GM12878 (cell line): ENCODE data around the gene GAR1. TPM values are rescaled to one million over a fixed set of nuclear protein-coding genes. Genes with fewer than 3 reads are reported as not detected.

Experiments used
- ATAC-seq: fragments of 200-7000 bp; cut with Tn5 transposase; 3 replicates; pipeline ENCODE4 v1.9.1; 2020; ENCODE audit warnings: mild to moderate bottlenecking, moderate library complexity
- BruUV-seq: library from RNA; stranded (reverse); fragments of 400-500 nt; replicated peaks from 2 replicates; lab custom pipeline; 2021; lab: Mats Ljungman, UMichigan
- CTCF ChIA-PET: fragments of 300-600 bp; sonication (Branson Sonifier 250); formaldehyde crosslinking; extraction: SDS; loops from one replicate; lab custom pipeline; 2021; ENCODE audit warnings: inconsistent platforms; lab: Yijun Ruan, JAX
- POLR2A ChIA-PET: fragments of 350-600 bp; formaldehyde crosslinking; extraction: SDS; loops from one replicate; lab custom pipeline; 2021; ENCODE audit warnings: inconsistent platforms; lab: Charles Lee
- RAD21 ChIA-PET: fragments of 300-600 bp; sonication (Branson Sonifier 250); formaldehyde crosslinking; loops from one replicate; lab custom pipeline; 2023; ENCODE audit warnings: antibody characterized with exemption; ENCODE audit not compliant: unreplicated experiment; lab: Charles Lee
- SMC1A ChIA-PET: fragments of 300-600 bp; sonication (Branson Sonifier 250); formaldehyde crosslinking; loops from one replicate; lab custom pipeline; 2023; ENCODE audit not compliant: unreplicated experiment, uncharacterized antibody; lab: Charles Lee
- DNase-seq: peaks from one replicate; pipeline ENCODE4 v3.0.0-alpha.2; 2011; ENCODE audit warnings: low read depth, low spot score
- FAIRE-seq: peaks from 3 replicates; lab custom pipeline; 2011; peaks lifted over from hg19 to GRCh38; lab: Jason Lieb, UNC
- H2AFZ ChIP-seq: 2 replicates; pipeline ENCODE4 v1.6.0; 2011; ENCODE audit warnings: low read depth, low read length, control low read depth; ENCODE audit not compliant: control insufficient read depth
- H3K27ac ChIP-seq: 2 replicates; pipeline ENCODE4 v1.5.1; 2011; ENCODE audit warnings: control low read depth; ENCODE audit not compliant: control insufficient read depth, insufficient read depth
- H3K27me3 ChIP-seq, 2 experiments: replicated peaks in 1 of 2; 2 replicates each; pipeline versions ENCODE4 v1.6.0 to v1.6.1; 2011; ENCODE audit warnings: low read length in 1 of 2; ENCODE audit not compliant: control insufficient read depth in 2 of 2, insufficient read depth in 2 of 2
- H3K36me3 ChIP-seq, 2 experiments: 2 replicates each; pipeline ENCODE4 v1.5.1; 2011; ENCODE audit warnings: low read length in 1 of 2; ENCODE audit not compliant: control insufficient read depth in 2 of 2, insufficient read depth in 2 of 2
- H3K4me1 ChIP-seq: 2 replicates; pipeline ENCODE4 v1.6.1; 2011; ENCODE audit warnings: mild to moderate bottlenecking, low read length, moderate library complexity, mixed read lengths; ENCODE audit not compliant: control insufficient read depth, insufficient read depth
- H3K4me2 ChIP-seq: 2 replicates; pipeline ENCODE4 v1.6.0; 2011; ENCODE audit warnings: control low read depth; ENCODE audit not compliant: control insufficient read depth, insufficient read depth
- H3K4me3 ChIP-seq: fragments of 200-600 bp; sonication (generic); 2 replicates; pipeline ENCODE4 v1.5.1; 2016
- H3K79me2 ChIP-seq: 2 replicates; pipeline ENCODE4 v1.6.0; 2011; ENCODE audit warnings: low read length; ENCODE audit not compliant: control insufficient read depth, insufficient read depth
- H3K9ac ChIP-seq: 2 replicates; pipeline ENCODE4 v1.8.0; 2011; ENCODE audit warnings: low read length, control low read depth, mixed read lengths; ENCODE audit not compliant: control insufficient read depth, insufficient read depth
- H3K9me3 ChIP-seq: replicated peaks from 3 replicates; pipeline ENCODE4 v1.5.1; 2011; ENCODE audit warnings: mild to moderate bottlenecking, low read length; ENCODE audit not compliant: control insufficient read depth, insufficient read depth
- H4K20me1 ChIP-seq: 2 replicates; pipeline ENCODE4 v1.6.0; 2011; ENCODE audit not compliant: control insufficient read depth, insufficient read depth
- BACH1 ChIP-seq: fragments of 450-650 bp; IDR thresholded peaks from 2 replicates; pipeline ENCODE4 v1.6.1; 2017; ENCODE audit warnings: mild to moderate bottlenecking, borderline replicate concordance
- CBFB ChIP-seq: IDR thresholded peaks from 2 replicates; pipeline ENCODE4 v1.6.1; 2016; ENCODE audit warnings: antibody characterized with exemption, low read depth
- CHD2 ChIP-seq: IDR thresholded peaks from 2 replicates; pipeline ENCODE4 v1.6.1; 2011; ENCODE audit warnings: low read depth, low read length, improper control_type of control experiment, borderline replicate concordance
- CHD4 ChIP-seq: fragments of 200-600 bp; sonication (generic); IDR thresholded peaks from 2 replicates; pipeline ENCODE4 v1.6.1; 2016; ENCODE audit warnings: mild to moderate bottlenecking
- HDAC2 ChIP-seq: fragments of 200-600 bp; sonication (generic); IDR thresholded peaks from 2 replicates; pipeline ENCODE4 v1.6.1; 2017
- HSF1 ChIP-seq: fragments of 150-350 bp; IDR thresholded peaks from 2 replicates; pipeline ENCODE4 v1.6.1; 2014; ENCODE audit warnings: mild to moderate bottlenecking, low read depth, low read length
- MEF2A ChIP-seq: IDR thresholded peaks from 2 replicates; pipeline ENCODE4 v1.6.1; 2011; ENCODE audit warnings: low read depth, mild to moderate bottlenecking, low read length, moderate library complexity; ENCODE audit not compliant: insufficient read depth
- MYC ChIP-seq: IDR thresholded peaks from 2 replicates; pipeline ENCODE4 v1.6.1; 2011; ENCODE audit warnings: mild to moderate bottlenecking, low read length, moderate library complexity, inconsistent platforms; ENCODE audit not compliant: insufficient read depth, insufficient replicate concordance, insufficient read length, severe bottlenecking
- NR2C1 ChIP-seq: fragments of 450-650 bp; IDR thresholded peaks from 2 replicates; pipeline ENCODE4 v1.6.1; 2017; ENCODE audit warnings: antibody characterized with exemption, mild to moderate bottlenecking, moderate library complexity
- POLR2AphosphoS2 ChIP-seq: IDR thresholded peaks from 2 replicates; pipeline ENCODE4 v1.6.1; 2011; ENCODE audit warnings: low read depth, mild to moderate bottlenecking, low read length, improper control_type of control experiment, moderate library complexity
- RELA ChIP-seq: fragments of 450-650 bp; IDR thresholded peaks from 2 replicates; pipeline ENCODE4 v1.8.0; 2014; ENCODE audit warnings: borderline replicate concordance; ENCODE audit not compliant: partially characterized antibody
- SIX5 ChIP-seq: IDR thresholded peaks from 2 replicates; pipeline ENCODE4 v1.6.1; 2011; ENCODE audit warnings: mild to moderate bottlenecking, low read depth, low read length, moderate library complexity; ENCODE audit not compliant: severe bottlenecking
- SMAD5 ChIP-seq: IDR thresholded peaks from 2 replicates; pipeline ENCODE4 v1.6.1; 2016; ENCODE audit warnings: antibody characterized with exemption, low read depth
- TBL1XR1 ChIP-seq: IDR thresholded peaks from 2 replicates; pipeline ENCODE4 v1.6.1; 2012; ENCODE audit warnings: low read depth, low read length, improper control_type of control experiment
- TCF3 ChIP-seq: IDR thresholded peaks from 2 replicates; pipeline ENCODE4 v1.6.1; 2012; ENCODE audit warnings: low read depth, mild to moderate bottlenecking, low read length, borderline replicate concordance; ENCODE audit not compliant: insufficient read depth
- TCF7 ChIP-seq: IDR thresholded peaks from 2 replicates; pipeline ENCODE4 v1.6.1; 2014; ENCODE audit warnings: antibody characterized with exemption, borderline replicate concordance
- WGBS: methylation state at CpG from one replicate; pipeline ENCODE4 v1.1.6; 2016; ENCODE audit warnings: low lambda C conversion rate; ENCODE audit not compliant: insufficient replicate concordance, insufficient coverage; ENCODE audit errors: missing lambda C conversion rate; 5-methylcytosine and 5-hydroxymethylcytosine counted together
- in situ Hi-C: fragments of 300-500 bp; cut with MboI; formaldehyde crosslinking; loops from 9 replicates; pipeline ENCODE4 v1.14.3; 2018; ENCODE audit warnings: mixed read lengths
- intact Hi-C: fragments of 100-400 bp; cut with micrococcal nuclease; formaldehyde crosslinking; loops from one replicate; pipeline ENCODE4 v1.14.2; 2022; ENCODE audit not compliant: unreplicated experiment
- polyA plus RNA-seq, 11 experiments: library from polyadenylated mRNA; depleted of rRNA in 4 of 11; unstranded in 6 of 11; stranded (reverse) in 5 of 11; fragments of >200 nt; fragmentation: Nextera tagmentation in 4 of 11; fragmentation: Illumina TruSeq in 1 of 11; extraction: Ambion mirVana in 4 of 11; extraction: Trizol in 1 of 11; gene quantifications; 1 replicate in 1 of 11; 2 replicates in 10 of 11; pipeline versions ENCODE4 v1.2.1 to v1.2.3, GENCODE V29; 2011 to 2016; ENCODE audit warnings: inconsistent platforms in 2 of 11, missing spikeins in 2 of 11, low read depth in 1 of 11
- total RNA-seq, 4 experiments: library from RNA; depleted of rRNA in 3 of 4; stranded (reverse); fragments of >200 nt in 3 of 4; fragmentation: Illumina TruSeq in 1 of 4; extraction: Trizol in 1 of 4; gene quantifications; 2 replicates each; pipeline versions ENCODE4 v1.2.1 to v1.2.3, GENCODE V29; 2013 to 2021

GAR1 gene
- total and polyA plus RNA-seq, 10 of the 15 experiments (the other 5 are each of a cell fraction or from before 2014, with no cell fraction given): 11.7 to 76.3 (median 29.8) TPM

- DNase-seq (no peak), FAIRE-seq (no peak)
- Histone ChIP-seq H4K20me1 (no peaks in the 10 kb centered on the region), H3K79me2 (no peaks in the 10 kb centered on the region), H3K9me3 (no peaks in the 10 kb centered on the region), H2AFZ (no peak overlapping the region), H3K27me3 (no peaks in the 10 kb centered on the region), H3K27ac (no peak overlapping the region)
- RAD21 ChIA-PET: no interaction called here
- POLR2A ChIA-PET: no interaction called here
- 56% methylated on average over 6 of the region's 6 CpGs for WGBS
- CTCF ChIA-PET: no interaction called here
- no peak for TF ChIP-seq SMAD5
- TF ChIP-seq, all 136 proteins: peak for 0
- ATAC-seq: no peak
- SMC1A ChIA-PET: interaction anchor here (1.5 kb wide), 1 partner anchor 20 kb away, joined by 3 read pairs; no protein-coding TSS in a partner anchor
- in situ Hi-C loops: no loop called here
- H3K36me3 ChIP-seq: no peaks in the 10 kb centered on the region
- no TSS peak for BruUV-seq
- H3K4me3 ChIP-seq: no peak overlapping the region
- peaks cover 8% of the 10 kb centered on the region; the same call in 1 of the 2 replicates for H3K4me1 ChIP-seq
- no peak overlapping the region for H3K9ac ChIP-seq
- intact Hi-C loops: no loop called here
- H3K4me2 ChIP-seq: no peak overlapping the region
Observed at GRCh38 chr4:109872950-109873656, 57.5 kb downstream of the GAR1 start.

DNA sequence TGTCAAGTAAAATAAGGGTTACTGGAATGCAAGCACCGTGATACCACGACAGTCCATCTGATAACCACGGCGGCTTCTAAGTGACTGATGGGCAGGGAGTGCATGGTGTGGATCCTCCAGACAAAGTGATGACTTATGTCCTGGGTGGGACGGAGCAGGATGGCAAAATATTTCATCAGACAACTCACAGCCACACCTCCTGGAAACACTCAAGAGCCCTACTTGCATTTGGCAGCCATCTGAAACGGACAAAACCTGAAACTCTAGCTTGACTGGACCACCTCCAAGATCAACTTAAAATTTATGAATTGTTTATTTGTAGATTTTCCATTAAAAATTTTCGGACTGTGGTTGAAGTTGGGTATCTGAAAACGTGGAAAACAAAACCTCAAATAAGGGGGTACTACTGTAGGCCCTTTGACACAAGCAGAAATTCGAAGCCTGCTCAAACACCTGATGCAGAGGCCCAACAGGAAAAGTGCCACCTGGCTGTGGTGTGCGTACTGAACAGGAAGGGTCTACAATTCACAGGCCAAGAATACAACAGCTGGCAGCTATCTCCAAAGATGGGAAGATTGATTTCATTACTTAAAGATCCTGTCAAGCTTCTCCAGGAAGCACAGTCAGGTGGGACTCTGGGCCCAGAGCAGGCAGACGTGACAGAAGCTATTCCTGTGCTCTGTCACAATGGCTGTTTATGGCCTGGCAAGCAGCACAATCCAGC, 58.4 kb downstream of the GAR1 start:
- H3K36me3 ChIP-seq: no peaks in the 10 kb centered on the region
- WGBS: 23% methylated on average over 11 of the region's 11 CpGs
- no peak overlapping the region for H2AFZ ChIP-seq
- no peak for DNase-seq
- H3K9me3 ChIP-seq: no peaks in the 10 kb centered on the region
- H4K20me1 ChIP-seq: no peaks in the 10 kb centered on the region
- ATAC-seq: no peak
- no peaks in the 10 kb centered on the region for H3K79me2 ChIP-seq
- no peaks in the 10 kb centered on the region; a peak in 1 of 4 replicates for H3K27me3 ChIP-seq
- ChIA-PET POLR2A (no interaction called here), CTCF (interaction anchor here (1.0 kb wide), 1 partner anchor 19 kb away, joined by 3 read pairs; no protein-coding TSS in a partner anchor), SMC1A (interaction anchor here (1.5 kb wide), 1 partner anchor 21 kb away, joined by 3 read pairs; no protein-coding TSS in a partner anchor), RAD21 (no interaction called here)
- no peak overlapping the region for H3K9ac ChIP-seq
- H3K4me1 ChIP-seq: peaks cover 8% of the 10 kb centered on the region; the same call in 1 of the 2 replicates
- H3K27ac ChIP-seq: no peak overlapping the region
- FAIRE-seq: no peak
- BruUV-seq: no TSS peak
- H3K4me3 ChIP-seq: no peak overlapping the region
- in situ Hi-C loops (no loop called here), intact Hi-C loops (no loop called here)
- H3K4me2 ChIP-seq: no peak overlapping the region
- TF ChIP-seq CHD2 (no peak), MEF2A (no peak), SIX5 (no peak), TCF3 (no peak), MYC (no peak), POLR2AphosphoS2 (no peak), TCF7 (no peak), RELA (no peak), CHD4 (no peak), TBL1XR1 (no peak), NR2C1 (no peak), BACH1 (no peak), HDAC2 (no peak), CBFB (no peak), HSF1 (no peak)
